K562 (cell line): ENCODE measurements around the gene REEP6. TPM values are rescaled to one million over a fixed set of nuclear protein-coding genes. Genes with fewer than 3 reads are reported as not detected.

ENCODE experiments used
- ARID2 ChIP-seq: fragments of 450-650 bp; IDR thresholded peaks from 2 replicates; pipeline ENCODE4 v1.6.1; 2017; ENCODE audit warnings: antibody characterized with exemption, mild to moderate bottlenecking
- E2F4 ChIP-seq: sonication (generic); formaldehyde crosslinking; IDR thresholded peaks from 2 replicates; pipeline ENCODE4 v1.8.0; 2022; ENCODE audit warnings: mild to moderate bottlenecking, low read depth, missing genetic modification reagents
- E2F5 ChIP-seq: sonication (generic); formaldehyde crosslinking; IDR thresholded peaks from 2 replicates; pipeline ENCODE4 v1.8.0; 2022; ENCODE audit warnings: mild to moderate bottlenecking, missing genetic modification reagents
- HMG20B ChIP-seq: fragments of 250-450 bp; sonication (Bioruptor Pico); IDR thresholded peaks from 2 replicates; pipeline ENCODE4 v1.5.0; 2021; ENCODE audit warnings: mild to moderate bottlenecking
- MCM3 ChIP-seq: fragments of 450-650 bp; IDR thresholded peaks from 2 replicates; pipeline ENCODE4 v1.6.1; 2016
- MXD1 ChIP-seq: fragments of 250-450 bp; sonication (Bioruptor Pico); IDR thresholded peaks from 2 replicates; pipeline ENCODE4 v1.8.0; 2021; ENCODE audit warnings: borderline replicate concordance, mild to moderate bottlenecking, moderate library complexity; ENCODE audit not compliant: poor library complexity, severe bottlenecking
- NONO ChIP-seq, 2 experiments: fragments of 200-400 bp in 1 of 2; fragments of 450-650 bp in 1 of 2; formaldehyde crosslinking in 1 of 2; IDR thresholded peaks; 2 replicates each; pipeline ENCODE4 v1.6.1; 2017; ENCODE audit warnings: low read depth in 2 of 2, mild to moderate bottlenecking in 2 of 2, moderate library complexity in 2 of 2, low read length in 1 of 2
- RBFOX2 ChIP-seq: fragments of 200-400 bp; formaldehyde crosslinking; IDR thresholded peaks from 2 replicates; pipeline ENCODE4 v1.6.1; 2017; ENCODE audit warnings: low read depth, mild to moderate bottlenecking, low read length, moderate library complexity
- SMAD4 ChIP-seq: fragments of 250-450 bp; sonication (Bioruptor Pico); conservative IDR thresholded peaks from 2 replicates; pipeline ENCODE4 v1.8.0; 2021; ENCODE audit warnings: inconsistent platforms, mild to moderate bottlenecking, moderate library complexity
- XRCC5 ChIP-seq: fragments of 200-400 bp; formaldehyde crosslinking; IDR thresholded peaks from 2 replicates; pipeline ENCODE4 v1.6.1; 2017; ENCODE audit warnings: low read depth, mild to moderate bottlenecking, low read length
- ZBTB12 ChIP-seq: fragments of 250-450 bp; sonication (Bioruptor Pico); IDR thresholded peaks from 2 replicates; pipeline ENCODE4 v1.4.0; 2020
- ZC3H4 ChIP-seq: sonication (generic); formaldehyde crosslinking; IDR thresholded peaks from 2 replicates; pipeline ENCODE4 v1.9.0; 2021; ENCODE audit warnings: missing genetic modification reagents, borderline replicate concordance
- ZNF609 ChIP-seq: sonication (generic); formaldehyde crosslinking; IDR thresholded peaks from 2 replicates; pipeline ENCODE4 v1.8.1; 2023; ENCODE audit warnings: missing genetic modification reagents, mild to moderate bottlenecking, borderline replicate concordance
- ZNF717 ChIP-seq: fragments of 250-450 bp; sonication (Bioruptor Pico); IDR thresholded peaks from 2 replicates; pipeline ENCODE4 v1.5.0; 2021
- polyA plus RNA-seq, 8 experiments: library from polyadenylated mRNA; depleted of rRNA in 4 of 8; stranded (reverse) in 5 of 8; unstranded in 3 of 8; fragments of >200 nt; fragmentation: Nextera tagmentation in 2 of 8; fragmentation: Illumina TruSeq in 1 of 8; extraction: Ambion mirVana in 2 of 8; extraction: Trizol in 1 of 8; gene quantifications; 2 replicates each; pipeline versions ENCODE4 v1.2.1 to v1.2.3, GENCODE V29; 2011 to 2014; ENCODE audit warnings: inconsistent platforms in 1 of 8, missing spikeins in 1 of 8
- total RNA-seq, 7 experiments: library from RNA; depleted of rRNA in 6 of 7; stranded (reverse); fragments of >200 nt in 6 of 7; fragmentation: Illumina TruSeq in 2 of 7; extraction: Trizol in 2 of 7; gene quantifications; 2 replicates each; pipeline versions ENCODE4 v1.2.1 to v1.2.3, GENCODE V29; 2011 to 2021; ENCODE audit warnings: low replicate concordance in 1 of 7

The REEP6 gene
- total and polyA plus RNA-seq, 9 of the 15 experiments (the other 6 are each of a cell fraction or from before 2014, with no cell fraction given): 1.2 to 64.2 (median 12.7) TPM

GRCh38 chr19:1455336-1456120, 35.5 kb upstream of the REEP6 start (continued):
- TF ChIP-seq MXD1 (CRISPR knock-in tag): no peak
- no peak for TF ChIP-seq ZNF717 (CRISPR knock-in tag)
- 0 out of 2 replicates have a peak, but pooled peaks have one; percentile 9 for TF ChIP-seq E2F4 (CRISPR knock-in tag)
- no peak for TF ChIP-seq HMG20B (CRISPR knock-in tag)
- no peak for TF ChIP-seq ZC3H4 (CRISPR knock-in tag)
- no peak for TF ChIP-seq E2F5 (CRISPR knock-in tag)
- 0 out of 2 replicates have a peak, but pooled peaks have one; percentile 21 for TF ChIP-seq XRCC5
- no peak for TF ChIP-seq ARID2
- TF ChIP-seq SMAD4 (CRISPR knock-in tag): no peak
- no peak for TF ChIP-seq NONO (IDR thresholded peaks at IDR 0.05; ENCODE audit: low read depth in 2 of 2, low read length in 1 of 2)
- no peak for TF ChIP-seq MCM3
- 0 out of 2 replicates have a peak, but pooled peaks have one; percentile 10 for TF ChIP-seq RBFOX2
- TF ChIP-seq ZBTB12 (CRISPR knock-in tag): no peak
- no peak for TF ChIP-seq ZNF609 (CRISPR knock-in tag)
